Ovary (tissue), 3 donors: ENCODE measurements around the gene CD209.

Experiments used
- CTCF ChIP-seq, 3 donors: fragments of 450-650 bp in 2 of 3; fragments of 200-600 bp in 1 of 3; IDR thresholded peaks; one replicate each; pipeline versions ENCODE4 v1.5.1 to v1.8.0; 2016 to 2022; ENCODE audit warnings: antibody characterized with exemption in 3 of 3, mild to moderate bottlenecking in 1 of 3
- EP300 ChIP-seq: sonication (generic); formaldehyde crosslinking; IDR thresholded peaks from one replicate; pipeline ENCODE4 v1.6.1; 2017; ENCODE audit warnings: antibody characterized with exemption
- donor health status: DM: no; HTN: no; CAD: no.

GRCh38 chr19:7769171-7769570, 21.8 kb upstream of the CD209 start:
- TF ChIP-seq EP300 (no peak), CTCF (IDR thresholded peaks at IDR 0.05) (no peak)
